ENCODE data around the gene C16orf89.

Gene C16orf89

DNA sequence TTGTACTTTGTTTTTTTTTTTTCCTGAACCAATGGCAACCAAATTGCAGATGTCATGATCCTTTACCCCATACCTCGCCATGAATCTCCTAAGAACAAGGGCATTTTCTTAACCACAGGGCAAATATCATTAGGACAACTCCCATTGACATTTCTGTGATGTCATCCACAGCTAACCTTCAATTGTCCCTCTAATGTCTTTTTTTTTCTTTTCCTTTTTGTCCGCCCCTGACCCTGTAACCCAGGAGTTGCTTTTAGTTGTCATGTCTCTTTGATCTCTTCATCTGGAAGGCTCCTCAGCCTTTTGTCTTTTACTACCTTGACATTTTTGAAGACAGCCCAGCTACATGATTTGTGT lies 31.6 kb downstream of the C16orf89 start:
- Mint-ChIP-seq H3K36me3 (no peaks in the 10 kb centered on the region), H3K4me3 (peak overlapping the region; percentile 86), H3K27ac (peak overlapping the region; percentile 91), H3K4me1 (peaks cover 21% of the 10 kb centered on the region), H3K9me3 (no peaks in the 10 kb centered on the region), H3K27me3 (no peaks in the 10 kb centered on the region)
- DNase-seq = no peak
- CTCF ChIA-PET = no interaction called here

DNA sequence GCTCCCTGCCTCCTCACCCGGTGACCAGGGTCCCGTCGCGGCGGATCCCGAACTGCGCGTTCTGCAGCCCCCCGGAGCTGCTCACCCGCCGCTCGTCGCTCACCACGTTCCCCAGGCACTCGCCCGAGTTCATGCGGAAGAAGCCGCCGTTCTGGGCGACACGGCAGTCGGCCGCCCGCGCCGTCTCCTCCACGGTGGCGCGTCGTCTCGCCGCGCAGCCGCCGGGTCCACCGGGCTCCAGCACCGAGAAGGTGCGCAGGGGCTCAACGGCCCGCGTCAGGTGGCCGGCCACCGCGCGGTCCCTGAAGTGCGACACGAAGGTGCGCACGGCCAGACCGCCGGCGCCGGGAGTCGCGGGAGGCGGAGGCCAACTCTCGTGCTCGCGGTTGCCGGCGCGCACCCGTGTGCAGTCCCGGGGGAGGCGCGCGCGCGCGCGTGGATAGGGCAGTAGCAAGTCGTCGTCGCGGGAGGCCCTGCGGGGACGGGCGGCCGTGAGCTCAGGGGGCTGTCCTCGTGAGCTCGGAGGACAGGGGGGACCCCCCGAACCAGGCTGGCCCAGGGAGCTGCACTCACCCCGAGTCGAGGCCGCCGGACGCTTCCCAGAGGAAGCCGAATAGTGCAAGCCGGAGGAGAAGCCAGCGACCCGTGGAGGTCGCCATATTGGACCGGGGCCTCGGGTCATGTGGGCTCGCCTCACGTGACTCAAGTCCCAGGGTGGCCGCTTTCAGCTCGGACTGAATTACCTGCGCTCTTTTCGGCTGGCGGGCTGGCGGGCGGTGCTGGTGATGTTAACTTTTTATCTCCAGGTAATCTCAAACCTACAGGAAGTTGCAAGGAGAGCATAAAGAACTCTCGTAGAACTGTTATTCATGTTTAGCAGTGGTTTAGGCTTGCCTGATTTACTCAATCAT lies 32.2 kb downstream of the C16orf89 start, which contains the start of gene NAGPA:
NAGPA (minus strand) TSS at position 680 of the 911 bp plus-strand sequence; CDS start at position 659, 21 bp downstream.
- H3K36me3 Mint-ChIP-seq = no peaks in the 10 kb centered on the region
- peak within 1 kb of the TSS; percentile 86 for H3K4me3 Mint-ChIP-seq
- peaks cover 21% of the 10 kb centered on the region for H3K4me1 Mint-ChIP-seq
- H3K27ac Mint-ChIP-seq = peak within 1 kb of the TSS; percentile 91
- CTCF ChIA-PET = no interaction called here
- H3K27me3 Mint-ChIP-seq = no peaks in the 10 kb centered on the region
- H3K9me3 Mint-ChIP-seq = no peaks in the 10 kb centered on the region
- DNase-seq = peak; percentile 92

DNA sequence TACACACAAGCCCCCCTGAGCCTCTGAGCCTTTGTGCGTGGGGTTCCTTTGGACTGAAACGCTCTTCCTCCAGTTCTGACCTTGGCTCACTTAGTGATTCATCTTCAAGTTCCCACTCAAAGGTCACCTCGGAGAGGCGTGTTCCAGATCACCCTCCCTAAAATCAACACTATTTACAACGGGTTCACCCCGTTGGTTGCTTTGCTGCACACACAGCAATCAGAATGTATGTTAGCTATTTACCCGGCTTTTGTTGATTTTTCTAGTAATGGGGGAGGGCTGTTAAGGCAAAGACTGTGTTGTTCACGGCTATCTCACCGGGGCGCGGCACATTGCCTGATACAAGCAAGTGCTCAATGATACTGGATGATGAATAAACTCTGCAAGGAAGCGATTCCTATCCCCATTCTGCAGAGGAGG lies 33.0 kb downstream of the C16orf89 start:
- Mint-ChIP-seq H3K27ac (peak overlapping the region; percentile 52), H3K4me3 (peak overlapping the region; percentile 86), H3K36me3 (no peaks in the 10 kb centered on the region), H3K9me3 (no peaks in the 10 kb centered on the region), H3K4me1 (peaks cover 21% of the 10 kb centered on the region), H3K27me3 (no peaks in the 10 kb centered on the region)
- CTCF ChIA-PET = no interaction called here
- no peak for DNase-seq

DNA sequence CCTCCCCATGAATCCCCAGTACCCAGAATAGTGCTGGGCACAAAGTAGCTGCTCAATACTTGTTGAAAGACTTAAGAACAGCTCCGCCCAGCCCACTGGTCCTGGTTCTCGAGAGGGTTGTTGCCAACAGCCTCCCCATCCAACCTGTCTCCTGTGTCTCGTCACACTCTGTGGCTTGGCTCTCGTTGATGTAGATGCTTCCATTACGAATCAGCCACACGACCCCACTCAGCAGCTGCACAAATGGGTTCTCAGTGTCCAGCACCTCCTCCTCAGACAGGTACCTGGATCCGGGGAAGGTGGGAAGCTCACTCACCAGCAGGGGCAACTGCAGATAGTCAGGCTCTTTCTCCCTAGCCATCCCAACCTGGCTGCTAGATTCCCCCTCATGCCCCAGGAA lies 34.2 kb downstream of the C16orf89 start:
- CTCF ChIA-PET = interaction anchor here (0.9 kb wide), 1 partner anchor 26 kb away, joined by 3 read pairs; no protein-coding TSS in a partner anchor

GRCh38 chr16:5030251-5030870 lies 35.4 kb downstream of the C16orf89 start:
- H3K27me3 Mint-ChIP-seq = no peaks in the 10 kb centered on the region
- no peak overlapping the region for H3K27ac Mint-ChIP-seq
- no peaks in the 10 kb centered on the region for H3K36me3 Mint-ChIP-seq
- H3K4me1 Mint-ChIP-seq = peaks cover 21% of the 10 kb centered on the region
- no peak for DNase-seq
- H3K9me3 Mint-ChIP-seq = no peaks in the 10 kb centered on the region
- CTCF ChIA-PET = no interaction called here
- no peak overlapping the region for H3K4me3 Mint-ChIP-seq

More for the DNA sequence above, 34.2 kb downstream of the C16orf89 start:
- Mint-ChIP-seq H3K9me3 (no peaks in the 10 kb centered on the region), H3K36me3 (no peaks in the 10 kb centered on the region), H3K4me3 (peak overlapping the region; percentile 64), H3K4me1 (peaks cover 21% of the 10 kb centered on the region), H3K27me3 (no peaks in the 10 kb centered on the region), H3K27ac (no peak overlapping the region)
- no peak for DNase-seq

DNA sequence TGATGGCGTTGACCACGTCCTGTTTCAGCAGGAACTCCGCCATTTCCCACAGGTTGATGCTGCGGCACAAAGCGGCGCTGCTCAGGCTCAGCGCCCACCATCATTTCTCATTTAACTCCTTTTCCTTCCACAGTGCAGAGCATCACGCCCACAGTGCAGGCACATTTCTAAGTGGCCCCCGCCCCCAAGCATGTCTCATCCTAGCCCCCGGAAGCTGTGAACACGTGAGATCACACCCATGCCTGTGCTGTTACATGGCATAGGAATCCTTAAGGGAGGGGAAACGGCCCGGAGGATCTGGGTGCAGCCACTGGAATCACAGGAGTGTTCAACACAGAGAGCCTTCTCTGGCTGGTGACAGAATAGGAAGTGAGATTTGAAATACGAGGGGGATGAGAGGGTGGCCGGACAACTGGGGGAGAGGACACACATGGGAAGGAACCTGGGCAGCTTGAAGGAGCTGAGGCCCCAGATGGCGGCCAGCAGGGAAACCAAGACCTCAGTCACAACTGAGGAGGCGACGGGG lies 36.7 kb downstream of the C16orf89 start:
- Mint-ChIP-seq H3K4me3 (no peak overlapping the region), H3K36me3 (no peaks in the 10 kb centered on the region), H3K9me3 (no peaks in the 10 kb centered on the region), H3K27ac (no peak overlapping the region), H3K27me3 (no peaks in the 10 kb centered on the region), H3K4me1 (peaks cover 11% of the 10 kb centered on the region)
- no peak for DNase-seq
- CTCF ChIA-PET = no interaction called here

GRCh38 chr16:5027575-5028235 lies 38.1 kb downstream of the C16orf89 start:
- peaks cover 5% of the 10 kb centered on the region for H3K4me1 Mint-ChIP-seq
- no peak for DNase-seq
- H3K9me3 Mint-ChIP-seq = no peaks in the 10 kb centered on the region
- H3K36me3 Mint-ChIP-seq = no peaks in the 10 kb centered on the region
- no peaks in the 10 kb centered on the region for H3K27me3 Mint-ChIP-seq
- no peak overlapping the region for H3K4me3 Mint-ChIP-seq
- CTCF ChIA-PET = no interaction called here
- no peak overlapping the region for H3K27ac Mint-ChIP-seq

- peaks cover 2% of the 10 kb centered on the region for H3K4me1 Mint-ChIP-seq
- no peaks in the 10 kb centered on the region for H3K27me3 Mint-ChIP-seq
- H3K4me3 Mint-ChIP-seq = no peak overlapping the region
- no peak for DNase-seq
- CTCF ChIA-PET = no interaction called here
- no peaks in the 10 kb centered on the region for H3K9me3 Mint-ChIP-seq
- no peaks in the 10 kb centered on the region for H3K36me3 Mint-ChIP-seq
- H3K27ac Mint-ChIP-seq = no peak overlapping the region
Observed at GRCh38 chr16:5027086-5027485, 38.7 kb downstream of the C16orf89 start.

DNA sequence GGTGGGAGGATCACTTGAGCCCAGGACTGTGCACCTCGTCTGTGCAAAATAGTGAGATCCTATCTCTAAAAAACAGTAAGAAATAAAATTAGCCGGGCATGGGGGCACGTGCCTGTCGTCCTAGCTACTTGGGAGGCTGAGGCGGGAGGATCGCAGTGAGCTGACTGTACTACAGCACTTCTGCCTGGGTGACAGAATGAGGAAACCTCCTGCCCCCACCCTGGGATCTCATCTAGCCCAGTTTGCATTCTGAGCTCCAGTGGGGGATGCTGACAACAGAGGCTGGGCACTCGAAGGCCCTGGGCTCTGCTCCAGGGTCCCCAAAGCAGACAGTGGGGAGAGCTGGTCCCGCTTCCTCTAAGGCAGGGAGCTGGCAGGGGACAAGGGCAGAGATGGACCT lies 39.1 kb downstream of the C16orf89 start:
- no peaks in the 10 kb centered on the region for H3K4me1 Mint-ChIP-seq
- H3K4me3 Mint-ChIP-seq = no peak overlapping the region
- H3K27me3 Mint-ChIP-seq = no peaks in the 10 kb centered on the region
- no peaks in the 10 kb centered on the region for H3K9me3 Mint-ChIP-seq
- no peak for DNase-seq
- H3K36me3 Mint-ChIP-seq = no peaks in the 10 kb centered on the region
- no peak overlapping the region for H3K27ac Mint-ChIP-seq
- CTCF ChIA-PET = no interaction called here

DNA sequence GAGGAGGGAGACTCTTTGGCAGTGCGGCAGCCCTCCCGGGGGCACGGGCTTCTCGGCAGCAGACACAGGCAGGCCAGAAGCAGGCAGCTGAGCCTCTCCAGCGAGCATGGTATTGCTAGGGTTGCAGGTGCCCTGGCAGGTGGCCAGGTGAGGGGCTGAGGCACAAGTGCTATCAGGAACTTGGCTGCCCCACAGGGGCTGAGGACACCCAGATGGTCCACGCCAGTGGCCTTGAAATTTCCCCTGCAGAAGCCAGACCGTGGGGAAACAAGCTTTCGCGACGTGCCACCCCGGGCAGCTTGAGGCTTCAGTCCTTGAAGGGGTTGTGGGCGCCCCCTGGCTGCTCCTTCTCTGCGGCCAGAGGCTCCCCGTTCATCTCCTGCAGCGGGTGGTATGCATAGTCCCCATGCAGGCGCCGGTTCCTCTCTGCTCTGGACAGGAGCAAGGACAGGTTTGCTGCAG lies 40.6 kb downstream of the C16orf89 start:
- H3K9me3 Mint-ChIP-seq = no peaks in the 10 kb centered on the region
- no peak overlapping the region for H3K4me3 Mint-ChIP-seq
- H3K4me1 Mint-ChIP-seq = no peaks in the 10 kb centered on the region
- no peaks in the 10 kb centered on the region for H3K36me3 Mint-ChIP-seq
- CTCF ChIA-PET = no interaction called here
- no peak overlapping the region for H3K27ac Mint-ChIP-seq
- no peaks in the 10 kb centered on the region for H3K27me3 Mint-ChIP-seq
- peak; percentile 25 for DNase-seq

DNA sequence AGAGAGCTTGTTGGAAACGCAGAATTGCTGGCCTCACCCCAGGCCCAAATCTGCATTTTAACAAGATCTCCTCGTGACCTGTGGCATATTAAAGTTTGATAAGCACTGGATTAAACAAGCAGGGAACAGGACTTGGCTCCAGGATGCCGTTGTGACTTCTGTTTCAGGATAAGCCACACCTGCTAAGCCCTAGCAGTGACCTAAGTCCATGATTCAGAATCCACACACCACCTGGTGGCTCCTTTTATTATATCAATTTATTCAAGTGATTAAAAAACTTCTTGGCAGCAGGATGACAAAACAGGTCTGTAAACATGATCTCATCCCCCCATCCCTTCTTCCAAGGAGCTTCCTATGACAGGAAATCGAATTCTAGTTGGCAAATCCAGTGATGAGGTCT lies 41.1 kb downstream of the C16orf89 start:
- Mint-ChIP-seq H3K27ac (no peak overlapping the region), H3K27me3 (no peaks in the 10 kb centered on the region), H3K4me3 (no peak overlapping the region), H3K9me3 (no peaks in the 10 kb centered on the region), H3K4me1 (no peaks in the 10 kb centered on the region), H3K36me3 (no peaks in the 10 kb centered on the region)
- DNase-seq = no peak
- CTCF ChIA-PET = no interaction called here

GRCh38 chr16:5022521-5022920 lies 43.2 kb downstream of the C16orf89 start:
- CTCF ChIA-PET = no interaction called here
- H3K4me3 Mint-ChIP-seq = no peak overlapping the region

GRCh38 chr16:5020551-5020950 lies 45.2 kb downstream of the C16orf89 start:
- H3K27me3 Mint-ChIP-seq = no peaks in the 10 kb centered on the region
- CTCF ChIA-PET = no interaction called here
- no peaks in the 10 kb centered on the region for H3K36me3 Mint-ChIP-seq
- H3K9me3 Mint-ChIP-seq = no peaks in the 10 kb centered on the region
- no peak for DNase-seq
- H3K27ac Mint-ChIP-seq = no peak overlapping the region
- no peak overlapping the region for H3K4me3 Mint-ChIP-seq
- no peaks in the 10 kb centered on the region for H3K4me1 Mint-ChIP-seq

More at GRCh38 chr16:5022521-5022920, 43.2 kb downstream of the C16orf89 start:
- no peaks in the 10 kb centered on the region for H3K4me1 Mint-ChIP-seq
- H3K36me3 Mint-ChIP-seq = no peaks in the 10 kb centered on the region
- no peak for DNase-seq
- no peaks in the 10 kb centered on the region for H3K27me3 Mint-ChIP-seq
- no peak overlapping the region for H3K27ac Mint-ChIP-seq
- no peaks in the 10 kb centered on the region for H3K9me3 Mint-ChIP-seq

DNA sequence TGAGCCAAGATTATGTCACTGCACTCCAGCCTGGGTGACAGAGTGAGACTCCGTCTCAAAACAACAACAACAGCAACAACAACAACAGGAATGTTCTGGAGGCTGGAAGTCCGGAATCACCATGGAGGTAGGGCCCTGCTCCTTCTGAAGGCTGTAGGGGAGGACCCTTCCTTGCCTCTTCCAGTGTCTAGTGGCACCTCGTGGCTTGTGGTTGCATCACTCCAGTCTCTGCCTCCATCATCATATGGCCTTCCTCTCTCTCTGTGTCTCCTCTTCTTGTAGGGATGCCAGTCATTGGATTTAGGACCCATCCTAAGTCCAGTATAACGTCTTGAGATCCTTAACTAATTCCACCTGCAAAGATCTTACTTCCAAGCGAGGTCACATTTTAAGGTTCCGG lies 46.0 kb downstream of the C16orf89 start:
- H3K9me3 Mint-ChIP-seq = no peaks in the 10 kb centered on the region
- H3K4me1 Mint-ChIP-seq = no peaks in the 10 kb centered on the region
- no peaks in the 10 kb centered on the region for H3K36me3 Mint-ChIP-seq
- DNase-seq = no peak
- CTCF ChIA-PET = no interaction called here
- no peaks in the 10 kb centered on the region for H3K27me3 Mint-ChIP-seq
- H3K27ac Mint-ChIP-seq = no peak overlapping the region
- H3K4me3 Mint-ChIP-seq = no peak overlapping the region

All from activated naive CD4-positive, alpha-beta T cell treated with anti-CD3 and anti-CD28 coated beads, Interleukin-2, amount 10 ng/mL, durations not matched to agents 7 days and 5 days (primary cell).